CD14-positive monocyte (primary cell): Measurements from ENCODE around the gene SMARCA2. TPM values are rescaled to one million over a fixed set of nuclear protein-coding genes. Genes with fewer than 3 reads are reported as not detected.
A peak's percentile ranks its signal among the peaks of the same experiment; 100 is the strongest.

Experiments used
- DNase-seq, 3 donors: peaks; one replicate each; pipeline ENCODE4 v3.0.0-alpha.2; 2011 to 2022
- H2AFZ ChIP-seq: 2 replicates; pipeline ENCODE4 v1.6.0; 2012; ENCODE audit warnings: mild to moderate bottlenecking, low read depth, low read length, inconsistent platforms; ENCODE audit not compliant: insufficient read depth, poor library complexity, severe bottlenecking
- H3K27ac ChIP-seq, 2 donors: 1 replicate in 1 of 2; 2 replicates in 1 of 2; pipeline ENCODE4 v1.5.1; 2012 to 2013; ENCODE audit warnings: low read length in 2 of 2, control low read depth in 1 of 2, inconsistent platforms in 1 of 2, low read depth in 1 of 2, mild to moderate bottlenecking in 1 of 2
- H3K27me3 ChIP-seq, 2 donors: one replicate each; pipeline versions ENCODE4 v1.6.0 to v1.6.1; 2011 to 2013; ENCODE audit warnings: low read length in 2 of 2; ENCODE audit not compliant: control insufficient read depth in 2 of 2, insufficient read depth in 2 of 2
- H3K36me3 ChIP-seq, 2 donors: replicated peaks in 1 of 2; 1 replicate in 1 of 2; 2 replicates in 1 of 2; pipeline versions ENCODE4 v1.5.1 to v1.6.1; 2012 to 2013; ENCODE audit warnings: low read length in 2 of 2, control low read depth in 1 of 2, inconsistent platforms in 1 of 2, mild to moderate bottlenecking in 1 of 2; ENCODE audit not compliant: insufficient read depth in 2 of 2, control insufficient read depth in 1 of 2
- H3K4me1 ChIP-seq, 2 donors: 1 replicate in 1 of 2; 2 replicates in 1 of 2; pipeline versions ENCODE4 v1.5.1 to v1.6.1; 2012 to 2013; ENCODE audit warnings: low read length in 2 of 2, control low read depth in 1 of 2, inconsistent platforms in 1 of 2, mild to moderate bottlenecking in 1 of 2, moderate library complexity in 1 of 2; ENCODE audit not compliant: insufficient read depth in 2 of 2, control insufficient read depth in 1 of 2
- H3K4me2 ChIP-seq: replicated peaks from 2 replicates; pipeline ENCODE3; 2012; ENCODE audit warnings: low read length, moderate library complexity, mild to moderate bottlenecking; ENCODE audit not compliant: poor library complexity, severe bottlenecking; ENCODE audit errors: extremely low read depth
- H3K4me3 ChIP-seq, 3 experiments: fragments of 200-600 bp in 1 of 3; sonication (generic) in 1 of 3; replicated peaks in 1 of 3; 1 replicate in 2 of 3; 2 replicates in 1 of 3; pipeline ENCODE4 v1.5.1; 2011 to 2013; ENCODE audit warnings: low read length in 3 of 3, mild to moderate bottlenecking in 3 of 3, control low read depth in 2 of 3, low read depth in 2 of 3, inconsistent platforms in 1 of 3, moderate library complexity in 1 of 3
- H3K79me2 ChIP-seq: 2 replicates; pipeline ENCODE4 v1.6.0; 2012; ENCODE audit warnings: mild to moderate bottlenecking, control low read depth, inconsistent platforms, low read length, moderate library complexity; ENCODE audit not compliant: insufficient read depth
- H3K9ac ChIP-seq: 2 replicates; pipeline ENCODE4 v1.6.0; 2017; ENCODE audit warnings: low read length, mild to moderate bottlenecking; ENCODE audit not compliant: insufficient read depth, poor library complexity, severe bottlenecking
- H3K9me3 ChIP-seq, 2 donors: replicated peaks in 1 of 2; 1 replicate in 1 of 2; 2 replicates in 1 of 2; pipeline versions ENCODE4 v1.5.1 to v1.6.1; 2012 to 2013; ENCODE audit warnings: low read length in 2 of 2, control low read depth in 1 of 2; ENCODE audit not compliant: control insufficient read depth in 1 of 2, insufficient read depth in 1 of 2
- H4K20me1 ChIP-seq: 2 replicates; pipeline ENCODE4 v1.6.0; 2012; ENCODE audit warnings: mild to moderate bottlenecking, low read length, control low read depth, moderate library complexity; ENCODE audit not compliant: insufficient read depth
- H3K27ac Mint-ChIP-seq, 7 donors: one replicate each; pipeline ENCODE4 v1.8.0; 2020; ENCODE audit warnings: mild to moderate bottlenecking in 7 of 7, mixed read lengths in 7 of 7, moderate library complexity in 6 of 7, inconsistent platforms in 2 of 7
- H3K27me3 Mint-ChIP-seq, 3 donors: one replicate each; pipeline ENCODE4 v1.8.0; 2021 to 2022; ENCODE audit warnings: low read depth in 3 of 3, mild to moderate bottlenecking in 3 of 3, mixed read lengths in 3 of 3, moderate library complexity in 3 of 3, inconsistent platforms in 1 of 3
- H3K36me3 Mint-ChIP-seq, 2 donors: one replicate each; pipeline ENCODE4 v1.8.0; 2020; ENCODE audit warnings: mixed read lengths in 2 of 2, inconsistent platforms in 1 of 2, mild to moderate bottlenecking in 1 of 2
- H3K4me1 Mint-ChIP-seq: one replicate; pipeline ENCODE4 v1.8.0; 2020; ENCODE audit warnings: mild to moderate bottlenecking, mixed read lengths
- H3K4me3 Mint-ChIP-seq, 2 donors: one replicate each; pipeline ENCODE4 v1.8.0; 2020; ENCODE audit warnings: mild to moderate bottlenecking in 2 of 2, mixed read lengths in 2 of 2, moderate library complexity in 1 of 2
- H3K9me3 Mint-ChIP-seq, 7 donors: one replicate each; pipeline ENCODE4 v1.8.0; 2020 to 2022; ENCODE audit warnings: mixed read lengths in 7 of 7, mild to moderate bottlenecking in 6 of 7, moderate library complexity in 6 of 7, inconsistent platforms in 2 of 7
- CTCF ChIP-seq: fragments of 200-600 bp; IDR thresholded peaks from one replicate; pipeline ENCODE4 v1.8.0; 2022; ENCODE audit warnings: antibody characterized with exemption, mild to moderate bottlenecking
- WGBS: methylation state at CpG from one replicate; pipeline ENCODE4 v1.1.5; 2013; ENCODE audit warnings: missing lambda C conversion rate; ENCODE audit not compliant: insufficient coverage; 5-methylcytosine and 5-hydroxymethylcytosine counted together
- intact Hi-C, 2 donors: fragments of 100-400 bp; cut with micrococcal nuclease; formaldehyde crosslinking; loops; one replicate each; pipeline versions ENCODE4 v1.15.0 to v1.15.1; 2023
- polyA plus RNA-seq, 3 donors: library from polyadenylated mRNA; depleted of rRNA in 1 of 3; unstranded in 2 of 3; stranded (reverse) in 1 of 3; fragments of 300-500 nt in 2 of 3; fragments of >200 nt in 1 of 3; fragmentation: Illumina TruSeq in 2 of 3; gene quantifications; 1 replicate in 2 of 3; 2 replicates in 1 of 3; pipeline ENCODE4 v1.2.3, GENCODE V29; 2012 to 2021

SMARCA2 gene
- polyA plus RNA-seq, 3 donors: 11.0 to 54.7 (median 11.8) TPM

GRCh38 chr9:2127486-2127885, 112.3 kb downstream of the SMARCA2 start:
- peaks cover 37% of the 10 kb centered on the region for H3K4me1 Mint-ChIP-seq
- H3K27ac Mint-ChIP-seq: peak overlapping the region in 2 of 7 donors; percentile 34 to 85
- 89% methylated on average over 1 of the region's 1 CpG for WGBS
- H3K27me3 Mint-ChIP-seq: no peaks in the 10 kb centered on the region
- no peak for DNase-seq
- H3K79me2 ChIP-seq: peaks cover 55% of the 10 kb centered on the region
- H3K36me3 Mint-ChIP-seq: peaks cover 67 to 80% of the 10 kb centered on the region in 2 donors
- H3K4me3 ChIP-seq: no peak overlapping the region
- H3K4me2 ChIP-seq: no peak overlapping the region
- H3K27ac ChIP-seq: peak overlapping the region in 1 of 2 donors; percentile 79
- H3K4me3 Mint-ChIP-seq: no peak overlapping the region
- TF ChIP-seq CTCF: no peak
- H3K9ac ChIP-seq: no peak overlapping the region
- intact Hi-C loops: no loop called here
- H3K9me3 Mint-ChIP-seq: peaks cover 0 to 2% (median 0%) of the 10 kb centered on the region in 7 donors
- H3K36me3 ChIP-seq: peaks cover 60 to 72% of the 10 kb centered on the region in 2 donors
- no peaks in the 10 kb centered on the region for H3K27me3 ChIP-seq
- no peak overlapping the region for H2AFZ ChIP-seq
- H4K20me1 ChIP-seq: peaks cover 58% of the 10 kb centered on the region
- no peaks in the 10 kb centered on the region for H3K9me3 ChIP-seq
- H3K4me1 ChIP-seq: peaks cover 21 to 30% of the 10 kb centered on the region in 2 donors

- H3K9me3 Mint-ChIP-seq: peaks cover 0 to 2% (median 0%) of the 10 kb centered on the region in 7 donors
- Histone ChIP-seq H3K79me2 (peaks cover 60% of the 10 kb centered on the region), H4K20me1 (peaks cover 58% of the 10 kb centered on the region), H3K4me2 (no peak overlapping the region), H3K9ac (no peak overlapping the region), H3K4me1 (peaks cover 21 to 30% of the 10 kb centered on the region in 2 donors), H3K4me3 (no peak overlapping the region), H2AFZ (no peak overlapping the region), H3K27me3 (no peaks in the 10 kb centered on the region), H3K27ac (peak overlapping the region in 1 of 2 donors; percentile 79), H3K9me3 (no peaks in the 10 kb centered on the region), H3K36me3 (peaks cover 53 to 65% of the 10 kb centered on the region in 2 donors)
- peaks cover 60 to 75% of the 10 kb centered on the region in 2 donors for H3K36me3 Mint-ChIP-seq
- no peak overlapping the region for H3K4me3 Mint-ChIP-seq
- H3K27me3 Mint-ChIP-seq: no peaks in the 10 kb centered on the region
- 100% methylated on average over 3 of the region's 3 CpGs for WGBS
- peak overlapping the region in 3 of 7 donors; percentile 47 to 82 (median 68) for H3K27ac Mint-ChIP-seq
- TF ChIP-seq CTCF: no peak
- intact Hi-C loops: no loop called here
- DNase-seq: no peak
- peaks cover 37% of the 10 kb centered on the region for H3K4me1 Mint-ChIP-seq
These were observed 113.0 kb downstream of the SMARCA2 start for GRCh38 chr9:2128141-2128540.
